Activated B cell treated with CpG ODN at 0.5 μM for 24 hours (primary cell): ENCODE data around the gene ACTC1. TPM values are rescaled to one million over a fixed set of nuclear protein-coding genes. Genes with fewer than 3 reads are reported as not detected.

Source experiments
- ATAC-seq: fragments of 200-7000 bp; cut with Tn5 transposase; one replicate; pipeline ENCODE4 v1.10.0; 2021; ENCODE audit warnings: low read depth, mild to moderate bottlenecking, moderate library complexity
- CTCF ChIA-PET: fragments of 350-600 bp; sonication (Branson Sonifier 250); formaldehyde crosslinking; loops from one replicate; lab custom pipeline; 2021; ENCODE audit warnings: antibody characterized with exemption; lab: Charles Lee
- POLR2A ChIA-PET: fragments of 350-600 bp; sonication (Branson Sonifier 250); formaldehyde crosslinking; loops from one replicate; lab custom pipeline; 2021; ENCODE audit warnings: antibody characterized with exemption; lab: Charles Lee
- DNase-seq: peaks from one replicate; pipeline ENCODE4 v3.0.0; 2022
- H3K27ac Mint-ChIP-seq: one replicate; pipeline ENCODE4 v1.8.0; 2020; ENCODE audit warnings: mixed read lengths
- H3K27me3 Mint-ChIP-seq: one replicate; pipeline ENCODE4 v1.8.0; 2021; ENCODE audit warnings: mixed read lengths
- H3K36me3 Mint-ChIP-seq: one replicate; pipeline ENCODE4 v1.8.0; 2021; ENCODE audit warnings: low read depth, mixed read lengths
- H3K4me1 Mint-ChIP-seq: one replicate; pipeline ENCODE4 v1.8.0; 2021; ENCODE audit warnings: mixed read lengths
- H3K4me3 Mint-ChIP-seq: one replicate; pipeline ENCODE4 v1.8.0; 2020; ENCODE audit warnings: mild to moderate bottlenecking, mixed read lengths
- H3K9me3 Mint-ChIP-seq: one replicate; pipeline ENCODE4 v1.8.0; 2020; ENCODE audit warnings: mixed read lengths
- CTCF ChIP-seq: fragments of 200-600 bp; IDR thresholded peaks from one replicate; pipeline ENCODE4 v1.8.0; 2022; ENCODE audit warnings: antibody characterized with exemption, mild to moderate bottlenecking
- intact Hi-C: fragments of 100-400 bp; cut with micrococcal nuclease; formaldehyde crosslinking; loops from one replicate; pipeline ENCODE4 v1.15.1; 2024
- total RNA-seq: library from RNA; stranded (reverse); gene quantifications from 2 replicates; pipeline ENCODE4 v1.2.3, GENCODE V29; 2022

Gene ACTC1
- total RNA-seq, 1 donor from 2014 or later = not detected

- no peak for ATAC-seq
- no peak overlapping the region for H3K4me3 Mint-ChIP-seq
- intact Hi-C loops = no loop called here
- ChIA-PET CTCF (no interaction called here), POLR2A (no interaction called here)
- H3K4me1 Mint-ChIP-seq = no peaks in the 10 kb centered on the region
- H3K36me3 Mint-ChIP-seq = no peaks in the 10 kb centered on the region
- no peak overlapping the region for H3K27ac Mint-ChIP-seq
- H3K27me3 Mint-ChIP-seq = peaks cover 13% of the 10 kb centered on the region
- no peak for DNase-seq
- no peak for TF ChIP-seq CTCF
- H3K9me3 Mint-ChIP-seq = peaks cover 5% of the 10 kb centered on the region
Observed at GRCh38 chr15:34802371-34802770, 7.0 kb upstream of the ACTC1 start.

DNA sequence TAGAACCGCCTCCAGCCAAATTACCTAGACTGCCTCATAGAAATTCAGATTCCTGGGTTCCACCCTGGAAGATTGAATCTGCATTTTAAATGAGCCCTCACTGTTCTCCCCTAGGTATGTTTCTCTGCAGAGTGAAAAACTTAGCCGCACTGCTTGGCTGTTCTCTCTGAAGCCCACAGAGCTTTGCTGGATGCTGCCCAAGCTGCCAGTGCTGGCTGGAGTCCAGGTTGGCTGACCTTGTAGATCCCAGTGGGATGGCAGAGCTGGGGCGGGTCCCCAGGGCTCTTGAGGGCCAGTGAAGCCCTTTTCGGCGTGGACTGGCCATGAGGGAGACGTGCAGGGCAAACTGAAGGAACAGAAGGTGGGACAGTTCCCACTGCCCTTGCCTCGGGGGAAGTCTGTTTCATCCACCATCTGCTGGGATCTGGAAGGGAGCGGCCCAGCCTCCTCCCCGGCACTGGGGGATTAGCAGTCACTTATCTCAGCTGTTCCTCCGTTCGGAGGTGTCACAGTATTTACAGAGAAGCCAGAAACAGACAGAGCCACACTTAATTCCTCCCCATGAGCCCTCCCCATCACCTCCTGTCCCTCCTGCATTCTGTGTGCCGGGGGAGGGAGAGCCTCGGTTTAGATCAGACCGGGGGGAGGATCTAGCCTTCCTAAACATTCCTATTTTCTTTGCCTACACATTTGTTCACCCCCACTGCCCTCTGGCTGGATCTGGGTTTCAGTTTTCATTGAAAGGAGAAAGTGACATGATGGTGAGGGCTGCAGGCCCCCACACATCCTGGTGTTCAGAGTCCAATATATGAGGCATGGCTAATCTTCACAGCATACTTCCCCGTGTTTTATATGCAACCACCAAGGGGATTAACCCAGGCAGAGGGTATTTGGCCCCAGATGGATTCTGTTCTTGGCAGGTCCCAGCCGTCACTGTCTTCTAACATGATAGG is 4.1 kb upstream of the ACTC1 start:
- POLR2A ChIA-PET = no interaction called here
- intact Hi-C loops = no loop called here
- Mint-ChIP-seq H3K4me3 (no peak overlapping the region), H3K27ac (no peak overlapping the region), H3K4me1 (no peaks in the 10 kb centered on the region), H3K27me3 (peaks cover 26% of the 10 kb centered on the region), H3K36me3 (no peaks in the 10 kb centered on the region), H3K9me3 (no peaks in the 10 kb centered on the region)
- ATAC-seq (no peak), DNase-seq (no peak)
- CTCF ChIA-PET = no interaction called here
- no peak for TF ChIP-seq CTCF

- no peaks in the 10 kb centered on the region for H3K9me3 Mint-ChIP-seq
- intact Hi-C loops = no loop called here
- no peaks in the 10 kb centered on the region for H3K36me3 Mint-ChIP-seq
- H3K27ac Mint-ChIP-seq = no peak overlapping the region
- H3K4me1 Mint-ChIP-seq = no peaks in the 10 kb centered on the region
- CTCF ChIA-PET = no interaction called here
- TF ChIP-seq CTCF = no peak
- DNase-seq = no peak
- no peak for ATAC-seq
- peaks cover 42% of the 10 kb centered on the region for H3K27me3 Mint-ChIP-seq
- POLR2A ChIA-PET = no interaction called here
- no peak overlapping the region for H3K4me3 Mint-ChIP-seq
Observed at GRCh38 chr15:34796847-34797435, 1.6 kb upstream of the ACTC1 start.

DNA sequence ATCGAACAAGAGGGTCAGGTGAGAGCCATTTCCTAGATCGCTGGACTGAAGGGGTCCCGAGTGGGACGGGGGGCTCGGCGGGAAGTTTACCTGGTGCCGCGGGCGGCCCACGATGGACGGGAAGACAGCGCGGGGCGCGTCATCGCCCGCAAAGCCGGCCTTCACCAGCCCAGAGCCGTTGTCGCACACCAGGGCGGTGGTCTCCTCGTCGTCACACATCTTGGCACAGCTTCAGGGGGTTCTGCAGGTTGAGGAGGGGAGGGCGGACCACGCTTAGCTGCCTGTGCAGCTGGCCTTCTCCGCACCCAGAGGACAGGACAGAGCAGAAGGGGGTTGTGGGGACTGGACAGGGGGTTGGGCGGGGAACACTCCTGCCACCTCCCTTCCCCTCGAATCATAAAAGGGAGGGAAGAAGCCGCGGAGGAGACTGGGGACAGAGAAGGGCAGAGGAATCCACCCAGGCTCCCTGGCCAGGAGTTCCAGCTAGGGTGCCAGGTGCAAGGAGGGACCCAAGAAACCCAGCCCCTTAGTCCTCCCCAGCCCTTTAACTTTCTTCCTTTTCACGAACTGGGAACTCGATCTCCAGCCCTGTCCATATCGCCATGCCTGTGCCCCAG is 651 bp downstream of the ACTC1 start:
- H3K9me3 Mint-ChIP-seq = no peaks in the 10 kb centered on the region
- DNase-seq (no peak), ATAC-seq (no peak)
- CTCF ChIA-PET = no interaction called here
- no peaks in the 10 kb centered on the region for H3K4me1 Mint-ChIP-seq
- TF ChIP-seq CTCF = no peak
- H3K27me3 Mint-ChIP-seq = peaks cover 40% of the 10 kb centered on the region
- intact Hi-C loops = no loop called here
- no peaks in the 10 kb centered on the region for H3K36me3 Mint-ChIP-seq
- POLR2A ChIA-PET = no interaction called here
- H3K27ac Mint-ChIP-seq = no peak overlapping the region
- no peak overlapping the region for H3K4me3 Mint-ChIP-seq

DNA sequence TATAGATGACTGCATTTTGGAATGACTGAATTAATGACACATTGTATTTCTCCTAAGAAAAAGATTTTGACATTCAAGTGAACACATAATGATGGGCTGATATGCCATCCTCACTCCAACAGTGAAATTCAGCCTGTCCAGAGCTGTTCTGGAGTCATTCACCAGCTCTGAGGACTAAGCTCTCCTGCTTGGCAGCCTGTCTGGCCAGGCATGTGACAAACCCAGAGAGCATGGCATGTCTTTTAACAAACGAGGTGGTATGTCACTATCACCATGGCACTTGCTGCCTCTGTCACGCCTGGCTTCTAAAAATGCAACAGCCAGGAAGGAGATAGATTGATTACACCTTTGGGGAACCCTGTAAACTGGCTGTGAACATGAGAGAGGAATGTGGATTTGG is 1.4 kb downstream of the ACTC1 start:
- ChIA-PET CTCF (no interaction called here), POLR2A (no interaction called here)
- no peak for ATAC-seq
- no peaks in the 10 kb centered on the region for H3K36me3 Mint-ChIP-seq
- intact Hi-C loops = no loop called here
- no peak for DNase-seq
- TF ChIP-seq CTCF = no peak
- no peak overlapping the region for H3K4me3 Mint-ChIP-seq
- H3K4me1 Mint-ChIP-seq = no peaks in the 10 kb centered on the region
- no peak overlapping the region for H3K27ac Mint-ChIP-seq
- H3K27me3 Mint-ChIP-seq = peaks cover 40% of the 10 kb centered on the region
- no peaks in the 10 kb centered on the region for H3K9me3 Mint-ChIP-seq
